Astrocyte (in vitro differentiated cells and primary cell): ENCODE measurements around the gene HAGHL. TPM values are rescaled to one million over a fixed set of nuclear protein-coding genes. Genes with fewer than 3 reads are reported as not detected.

ENCODE experiments used
- DNase-seq: peaks from one replicate; pipeline ENCODE4 v3.0.0-alpha.2; 2010; ENCODE audit warnings: low read depth
- FAIRE-seq: peaks from 2 replicates; lab custom pipeline; 2011; peaks lifted over from hg19 to GRCh38; lab: Jason Lieb, UNC
- H2AFZ ChIP-seq: 2 replicates; pipeline ENCODE4 v1.6.0; 2012; ENCODE audit warnings: low read depth, low read length, inconsistent platforms
- H3K27ac ChIP-seq: 2 replicates; pipeline ENCODE4 v1.5.1; 2011; ENCODE audit warnings: low read depth, low read length, inconsistent platforms
- H3K27me3 ChIP-seq: 2 replicates; pipeline ENCODE4 v1.6.0; 2011; ENCODE audit warnings: low read length, inconsistent platforms; ENCODE audit not compliant: insufficient read depth
- H3K36me3 ChIP-seq: 2 replicates; pipeline ENCODE4 v1.5.1; 2011; ENCODE audit warnings: low read length, inconsistent platforms; ENCODE audit not compliant: insufficient read depth
- H3K4me1 ChIP-seq: 2 replicates; pipeline ENCODE4 v1.5.1; 2011; ENCODE audit warnings: low read length, inconsistent platforms; ENCODE audit not compliant: insufficient read depth
- H3K4me2 ChIP-seq: 2 replicates; pipeline ENCODE4 v1.6.0; 2012; ENCODE audit warnings: low read length, inconsistent platforms
- H3K4me3 ChIP-seq: 2 replicates; pipeline ENCODE4 v1.5.1; 2011; ENCODE audit warnings: low read depth, mild to moderate bottlenecking, low read length, inconsistent platforms; ENCODE audit not compliant: insufficient read depth
- H3K79me2 ChIP-seq: 2 replicates; pipeline ENCODE4 v1.6.0; 2012; ENCODE audit warnings: mild to moderate bottlenecking, low read length, inconsistent platforms; ENCODE audit not compliant: insufficient read depth
- H3K9ac ChIP-seq: 2 replicates; pipeline ENCODE4 v1.6.0; 2012; ENCODE audit warnings: mild to moderate bottlenecking, low read length, inconsistent platforms
- H3K9me3 ChIP-seq: 2 replicates; pipeline ENCODE4 v1.5.1; 2012; ENCODE audit warnings: low read depth, mild to moderate bottlenecking, low read length, inconsistent platforms; ENCODE audit not compliant: insufficient read depth
- H4K20me1 ChIP-seq: 2 replicates; pipeline ENCODE4 v1.6.0; 2012; ENCODE audit warnings: low read length, inconsistent platforms; ENCODE audit not compliant: insufficient read depth
- H3K27ac Mint-ChIP-seq: one replicate; pipeline ENCODE4 v1.8.0; 2021; ENCODE audit warnings: mild to moderate bottlenecking, mixed read lengths; ENCODE audit not compliant: unreplicated experiment
- H3K27me3 Mint-ChIP-seq: one replicate; pipeline ENCODE4 v1.8.0; 2021; ENCODE audit warnings: low read depth, mixed read lengths; ENCODE audit not compliant: unreplicated experiment
- H3K36me3 Mint-ChIP-seq: one replicate; pipeline ENCODE4 v1.8.0; 2021; ENCODE audit warnings: low read depth, mixed read lengths; ENCODE audit not compliant: unreplicated experiment
- H3K4me1 Mint-ChIP-seq: one replicate; pipeline ENCODE4 v1.8.0; 2021; ENCODE audit warnings: low read depth, mixed read lengths; ENCODE audit not compliant: unreplicated experiment
- H3K4me3 Mint-ChIP-seq: one replicate; pipeline ENCODE4 v1.8.0; 2021; ENCODE audit warnings: mild to moderate bottlenecking, moderate library complexity, mixed read lengths; ENCODE audit not compliant: unreplicated experiment
- H3K9me3 Mint-ChIP-seq: one replicate; pipeline ENCODE4 v1.8.0; 2021; ENCODE audit warnings: mild to moderate bottlenecking, mixed read lengths; ENCODE audit not compliant: unreplicated experiment
- EZH2 ChIP-seq: IDR thresholded peaks from 2 replicates; pipeline ENCODE4 v1.6.1; 2012; ENCODE audit warnings: mild to moderate bottlenecking, low read length, inconsistent platforms; ENCODE audit not compliant: insufficient read depth
- total RNA-seq: library from RNA; stranded (reverse); gene quantifications from 2 replicates; pipeline ENCODE4 v1.2.1, GENCODE V29; 2021
- TF ChIP-seq, protein P1 (sequence below): IDR thresholded peaks from 2 replicates; pipeline ENCODE4 v1.5.1; 2011; ENCODE audit warnings: low read depth, mild to moderate bottlenecking, inconsistent platforms, low read length, moderate library complexity; ENCODE audit not compliant: insufficient read depth

The HAGHL gene
- total RNA-seq, 1 donor from 2014 or later: 15.5 TPM

DNA sequence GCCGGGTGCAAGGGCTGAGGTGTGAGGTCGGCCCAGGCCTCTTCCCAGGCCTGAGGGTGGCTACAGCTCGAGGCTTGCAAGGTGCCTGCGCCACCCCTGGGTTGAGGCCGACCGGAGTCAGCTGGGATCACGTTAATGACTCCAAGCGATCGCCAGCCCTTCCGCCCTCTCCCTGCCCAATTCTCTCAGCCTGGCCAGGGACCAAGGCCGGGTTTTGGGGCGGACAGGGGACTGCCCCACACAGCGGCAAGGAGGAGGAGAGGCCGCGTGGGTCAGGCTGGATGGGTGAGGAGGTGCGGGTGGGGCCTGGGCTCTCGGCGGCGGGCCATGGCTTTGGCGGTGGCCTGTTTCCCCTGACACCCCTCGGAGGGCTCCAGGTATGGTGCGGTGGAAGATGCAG, 33.5 kb upstream of the HAGHL start:
- peaks cover 5% of the 10 kb centered on the region for H3K4me1 ChIP-seq
- TF ChIP-seq, protein P1, sequence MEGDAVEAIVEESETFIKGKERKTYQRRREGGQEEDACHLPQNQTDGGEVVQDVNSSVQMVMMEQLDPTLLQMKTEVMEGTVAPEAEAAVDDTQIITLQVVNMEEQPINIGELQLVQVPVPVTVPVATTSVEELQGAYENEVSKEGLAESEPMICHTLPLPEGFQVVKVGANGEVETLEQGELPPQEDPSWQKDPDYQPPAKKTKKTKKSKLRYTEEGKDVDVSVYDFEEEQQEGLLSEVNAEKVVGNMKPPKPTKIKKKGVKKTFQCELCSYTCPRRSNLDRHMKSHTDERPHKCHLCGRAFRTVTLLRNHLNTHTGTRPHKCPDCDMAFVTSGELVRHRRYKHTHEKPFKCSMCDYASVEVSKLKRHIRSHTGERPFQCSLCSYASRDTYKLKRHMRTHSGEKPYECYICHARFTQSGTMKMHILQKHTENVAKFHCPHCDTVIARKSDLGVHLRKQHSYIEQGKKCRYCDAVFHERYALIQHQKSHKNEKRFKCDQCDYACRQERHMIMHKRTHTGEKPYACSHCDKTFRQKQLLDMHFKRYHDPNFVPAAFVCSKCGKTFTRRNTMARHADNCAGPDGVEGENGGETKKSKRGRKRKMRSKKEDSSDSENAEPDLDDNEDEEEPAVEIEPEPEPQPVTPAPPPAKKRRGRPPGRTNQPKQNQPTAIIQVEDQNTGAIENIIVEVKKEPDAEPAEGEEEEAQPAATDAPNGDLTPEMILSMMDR: no peak
- peak; percentile 72 for TF ChIP-seq EZH2
- H3K4me1 Mint-ChIP-seq: peaks cover 2% of the 10 kb centered on the region
- no peak overlapping the region for H3K9ac ChIP-seq
- H3K36me3 ChIP-seq: no peaks in the 10 kb centered on the region
- H3K36me3 Mint-ChIP-seq: no peaks in the 10 kb centered on the region
- H3K27me3 Mint-ChIP-seq: peaks cover 32% of the 10 kb centered on the region
- no peak overlapping the region for H3K27ac ChIP-seq
- H3K79me2 ChIP-seq: peaks cover 14% of the 10 kb centered on the region
- H3K9me3 ChIP-seq: no peaks in the 10 kb centered on the region
- H3K4me3 Mint-ChIP-seq: no peak overlapping the region
- no peak for DNase-seq
- H3K9me3 Mint-ChIP-seq: no peaks in the 10 kb centered on the region
- no peak overlapping the region for H3K27ac Mint-ChIP-seq
- H3K27me3 ChIP-seq: peaks cover 12% of the 10 kb centered on the region
- no peak overlapping the region for H2AFZ ChIP-seq
- H3K4me2 ChIP-seq: no peak overlapping the region
- no peak for FAIRE-seq
- no peaks in the 10 kb centered on the region for H4K20me1 ChIP-seq
- H3K4me3 ChIP-seq: no peak overlapping the region

DNA sequence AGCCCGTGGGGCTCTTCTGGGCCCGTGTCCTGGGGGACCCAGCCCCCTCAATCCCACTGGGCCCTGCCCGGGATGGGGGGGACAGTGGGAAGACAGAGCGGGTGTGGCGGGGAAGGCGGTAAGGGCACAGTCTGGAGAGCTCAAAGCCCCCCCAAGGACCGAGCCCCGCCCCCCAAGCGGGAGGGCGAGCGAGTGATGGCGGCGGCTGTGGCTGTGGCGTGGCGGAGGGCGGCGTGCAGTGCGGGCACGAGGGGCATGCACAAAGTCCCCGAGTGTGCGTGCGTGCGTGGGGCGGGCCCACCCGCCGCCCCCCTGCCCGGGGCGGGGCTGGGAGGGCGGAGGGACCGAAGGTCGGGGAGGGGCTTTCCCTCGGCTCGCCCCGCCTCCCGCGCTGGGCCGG, 33.1 kb upstream of the HAGHL start:
- TF ChIP-seq, protein P1: no peak
- TF ChIP-seq EZH2: peak; percentile 1
- FAIRE-seq: no peak
- Histone ChIP-seq H2AFZ (no peak overlapping the region), H3K79me2 (peaks cover 12% of the 10 kb centered on the region), H3K9ac (no peak overlapping the region), H3K27ac (no peak overlapping the region), H3K4me2 (no peak overlapping the region), H3K4me3 (no peak overlapping the region), H3K36me3 (no peaks in the 10 kb centered on the region), H3K27me3 (peaks cover 13% of the 10 kb centered on the region), H3K4me1 (peaks cover 5% of the 10 kb centered on the region), H4K20me1 (no peaks in the 10 kb centered on the region), H3K9me3 (no peaks in the 10 kb centered on the region)
- Mint-ChIP-seq H3K36me3 (no peaks in the 10 kb centered on the region), H3K27ac (no peak overlapping the region), H3K27me3 (peaks cover 34% of the 10 kb centered on the region), H3K4me1 (peaks cover 2% of the 10 kb centered on the region), H3K4me3 (no peak overlapping the region), H3K9me3 (no peaks in the 10 kb centered on the region)
- DNase-seq: no peak

DNA sequence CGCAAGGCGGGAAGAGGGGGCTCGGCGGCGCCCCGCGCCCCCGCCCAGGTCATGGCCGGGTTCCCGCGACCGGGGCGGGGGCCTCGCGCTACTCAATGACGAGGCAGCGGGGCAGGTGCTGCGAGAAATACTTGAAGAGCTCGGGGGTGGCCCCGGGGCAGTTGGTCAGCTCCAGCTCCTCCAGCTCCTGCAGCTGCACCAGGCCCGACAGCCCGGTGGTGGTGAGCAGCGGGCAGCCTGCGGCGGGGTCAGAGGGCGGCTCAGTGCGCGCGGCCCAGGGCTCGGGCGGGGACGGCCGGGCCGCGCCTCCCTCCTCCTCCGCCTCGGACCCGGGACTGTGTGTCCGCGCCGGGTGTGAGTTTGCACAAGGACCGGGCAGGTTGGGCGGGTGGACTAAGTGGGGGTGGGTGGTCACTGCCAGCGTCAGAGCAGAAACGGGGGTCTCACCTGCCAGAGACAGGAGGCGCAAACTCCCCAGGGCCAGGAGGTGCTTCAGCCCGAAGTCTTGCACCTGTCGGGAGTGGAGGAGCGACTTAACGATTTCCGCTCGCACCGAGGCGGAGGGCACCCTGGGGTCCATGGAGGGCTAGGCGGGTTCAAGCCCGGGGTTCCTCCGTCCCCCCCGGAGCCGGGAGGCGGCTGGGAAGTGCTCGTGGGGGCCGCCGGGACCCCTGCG, 32.6 kb upstream of the HAGHL start:
- Histone ChIP-seq H3K9me3 (no peaks in the 10 kb centered on the region), H3K4me2 (no peak overlapping the region), H4K20me1 (no peaks in the 10 kb centered on the region), H2AFZ (no peak overlapping the region), H3K27me3 (peaks cover 13% of the 10 kb centered on the region), H3K9ac (no peak overlapping the region), H3K4me3 (no peak overlapping the region), H3K79me2 (peaks cover 6% of the 10 kb centered on the region), H3K36me3 (no peaks in the 10 kb centered on the region), H3K4me1 (peaks cover 5% of the 10 kb centered on the region), H3K27ac (no peak overlapping the region)
- Mint-ChIP-seq H3K9me3 (no peaks in the 10 kb centered on the region), H3K27me3 (peaks cover 37% of the 10 kb centered on the region), H3K4me3 (no peak overlapping the region), H3K36me3 (no peaks in the 10 kb centered on the region), H3K27ac (no peak overlapping the region), H3K4me1 (peaks cover 2% of the 10 kb centered on the region)
- peak; percentile 81 for TF ChIP-seq EZH2
- TF ChIP-seq, protein P1: no peak
- no peak for FAIRE-seq
- no peak for DNase-seq
